ENCODE measurements around the gene MAP3K7CL.

MAP3K7CL gene

DNA sequence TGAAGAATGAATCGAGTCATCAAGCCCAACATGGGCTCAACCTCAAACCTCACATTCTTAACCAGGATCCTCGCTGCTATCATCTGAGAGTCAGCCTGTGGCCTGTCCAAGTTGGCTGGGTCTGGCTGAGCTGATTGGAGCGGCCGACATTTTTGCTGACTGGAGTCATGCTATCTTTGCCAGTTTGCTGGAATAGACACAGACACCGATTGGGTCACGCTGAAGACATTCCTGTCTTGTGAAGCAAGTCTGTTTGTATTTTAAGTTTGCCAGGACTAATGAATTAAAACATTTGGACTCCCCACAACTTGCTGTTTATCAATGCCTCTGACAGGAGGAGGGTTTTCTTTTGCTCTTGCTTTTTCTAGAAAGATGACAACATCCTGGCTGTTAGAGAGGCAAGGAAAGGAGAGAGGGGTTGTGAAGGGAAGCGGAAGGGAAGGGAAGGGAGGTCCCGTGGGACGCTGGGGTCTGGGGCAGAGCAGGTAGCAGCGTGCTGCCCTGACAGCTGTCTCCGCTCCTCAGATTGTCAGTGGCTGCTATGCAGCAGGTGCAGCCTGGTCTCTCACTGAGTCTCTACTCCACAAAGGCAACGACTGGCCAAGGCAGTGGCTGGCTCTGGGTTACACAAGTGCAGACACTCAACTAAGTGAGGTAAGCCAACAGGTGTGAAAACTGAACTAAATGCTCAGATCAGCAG is at the start of gene MAP3K7CL:
Gene MAP3K7CL (plus strand): TSS at position 375 of the 700 bp plus-strand sequence. CDS start 2,701 bp downstream, outside the sequence.
- Histone ChIP-seq H3K36me3 (ENCODE audit: control insufficient read depth, insufficient read depth, low read length) (no peaks in the 10 kb centered on the region), H3K4me1 (ENCODE audit: control insufficient read depth, insufficient read depth, low read length) (no peaks in the 10 kb centered on the region), H3K4me3 (ENCODE audit: low read length) (no peak within 1 kb of the TSS), H3K9me3 (ENCODE audit: control insufficient read depth, low read length) (no peaks in the 10 kb centered on the region), H3K9ac (ENCODE audit: low read length) (no peak within 1 kb of the TSS), H3K27me3 (ENCODE audit: control insufficient read depth, insufficient read depth, low read length) (no peaks in the 10 kb centered on the region)

- Histone ChIP-seq H3K4me1 (ENCODE audit: control insufficient read depth, insufficient read depth, low read length) (peaks cover 7% of the 10 kb centered on the region), H3K27me3 (ENCODE audit: control insufficient read depth, insufficient read depth, low read length) (no peaks in the 10 kb centered on the region), H3K9ac (ENCODE audit: low read length) (no peak overlapping the region), H3K4me3 (ENCODE audit: low read length) (no peak overlapping the region), H3K36me3 (ENCODE audit: control insufficient read depth, insufficient read depth, low read length) (no peaks in the 10 kb centered on the region), H3K9me3 (ENCODE audit: control insufficient read depth, low read length) (no peaks in the 10 kb centered on the region)
Measured at GRCh38 chr21:29082046-29082815, 48.2 kb upstream of the MAP3K7CL start.

DNA sequence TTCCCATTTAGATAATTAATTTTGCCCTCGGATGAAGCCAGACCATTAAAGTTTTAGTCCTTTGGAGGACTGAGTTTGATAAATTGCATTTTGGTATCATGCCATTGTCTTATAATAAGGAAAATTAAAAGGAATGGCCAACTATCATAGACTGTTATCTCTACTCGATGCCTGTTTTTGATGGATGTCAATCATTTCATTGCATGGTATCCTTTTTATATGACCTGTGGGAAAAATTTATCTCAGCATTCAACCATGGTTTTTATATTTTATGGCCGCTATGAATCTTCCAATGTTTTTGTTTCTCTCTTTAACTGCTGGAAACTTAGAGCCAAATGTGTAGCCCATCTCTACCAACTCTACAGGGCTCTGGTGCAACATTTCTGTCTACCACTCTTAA is 47.1 kb upstream of the MAP3K7CL start:
- Histone ChIP-seq H3K4me3 (ENCODE audit: low read length) (no peak overlapping the region), H3K27me3 (ENCODE audit: control insufficient read depth, insufficient read depth, low read length) (no peaks in the 10 kb centered on the region), H3K36me3 (ENCODE audit: control insufficient read depth, insufficient read depth, low read length) (no peaks in the 10 kb centered on the region), H3K4me1 (ENCODE audit: control insufficient read depth, insufficient read depth, low read length) (peaks cover 7% of the 10 kb centered on the region), H3K9ac (ENCODE audit: low read length) (no peak overlapping the region), H3K9me3 (ENCODE audit: control insufficient read depth, low read length) (no peaks in the 10 kb centered on the region)

- Histone ChIP-seq H3K9ac (ENCODE audit: low read length) (no peak overlapping the region), H3K4me3 (ENCODE audit: low read length) (no peak overlapping the region), H3K27me3 (ENCODE audit: control insufficient read depth, insufficient read depth, low read length) (no peaks in the 10 kb centered on the region), H3K4me1 (ENCODE audit: control insufficient read depth, insufficient read depth, low read length) (peaks cover 2% of the 10 kb centered on the region), H3K9me3 (ENCODE audit: control insufficient read depth, low read length) (no peaks in the 10 kb centered on the region), H3K36me3 (ENCODE audit: control insufficient read depth, insufficient read depth, low read length) (no peaks in the 10 kb centered on the region)
Measured at GRCh38 chr21:29084372-29084771, 46.1 kb upstream of the MAP3K7CL start.

GRCh38 chr21:29085106-29085752 is 45.2 kb upstream of the MAP3K7CL start:
- Histone ChIP-seq H3K4me1 (ENCODE audit: control insufficient read depth, insufficient read depth, low read length) (no peaks in the 10 kb centered on the region), H3K4me3 (ENCODE audit: low read length) (no peak overlapping the region), H3K36me3 (ENCODE audit: control insufficient read depth, insufficient read depth, low read length) (no peaks in the 10 kb centered on the region), H3K9me3 (ENCODE audit: control insufficient read depth, low read length) (no peaks in the 10 kb centered on the region), H3K27me3 (ENCODE audit: control insufficient read depth, insufficient read depth, low read length) (no peaks in the 10 kb centered on the region), H3K9ac (ENCODE audit: low read length) (no peak overlapping the region)

- Histone ChIP-seq H3K27me3 (ENCODE audit: control insufficient read depth, insufficient read depth, low read length) (no peaks in the 10 kb centered on the region), H3K4me3 (ENCODE audit: low read length) (no peak overlapping the region), H3K9me3 (ENCODE audit: control insufficient read depth, low read length) (no peaks in the 10 kb centered on the region), H3K9ac (ENCODE audit: low read length) (no peak overlapping the region), H3K4me1 (ENCODE audit: control insufficient read depth, insufficient read depth, low read length) (no peaks in the 10 kb centered on the region), H3K36me3 (ENCODE audit: control insufficient read depth, insufficient read depth, low read length) (no peaks in the 10 kb centered on the region)
Measured at GRCh38 chr21:29091033-29091432, 39.4 kb upstream of the MAP3K7CL start.

DNA sequence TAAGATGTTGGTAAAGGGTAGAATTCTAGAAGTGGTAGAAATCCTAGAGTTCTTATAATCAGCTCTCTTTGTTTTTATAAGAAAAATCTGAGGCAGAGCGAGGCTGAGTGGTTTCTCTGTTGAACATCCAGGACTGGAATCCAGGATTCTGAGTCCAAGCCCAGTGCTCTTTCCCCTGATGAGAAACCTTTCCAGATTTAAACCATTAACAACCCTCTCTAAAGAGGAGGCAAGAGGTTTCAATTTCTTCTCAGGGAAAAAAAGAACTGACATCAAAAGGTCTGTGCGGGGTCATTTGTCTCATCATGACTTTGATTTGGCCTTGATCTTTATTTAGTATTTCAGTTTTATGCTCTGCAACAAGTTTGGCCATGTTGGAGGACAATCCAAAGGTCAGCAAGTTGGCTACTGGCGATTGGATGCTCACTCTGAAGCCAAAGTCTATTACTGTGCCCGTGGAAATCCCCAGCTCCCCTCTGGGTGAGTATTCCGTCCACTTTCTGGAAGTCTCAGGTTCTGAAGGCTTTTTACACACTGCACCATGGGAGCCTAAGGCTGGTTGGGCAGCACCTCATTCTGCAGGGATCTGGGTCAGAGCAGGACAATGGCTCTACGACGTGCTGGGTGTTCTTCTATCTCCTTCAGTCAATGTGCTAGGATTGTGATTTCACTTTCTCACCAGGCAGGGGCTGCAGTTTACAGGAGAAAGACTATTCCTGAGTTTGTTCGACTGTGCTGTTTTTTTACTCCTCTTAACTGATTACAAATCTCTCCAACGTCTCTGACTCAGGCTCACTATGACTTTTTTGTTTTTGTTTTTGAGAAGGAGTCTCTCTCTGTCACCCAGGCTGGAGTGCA is 38.1 kb upstream of the MAP3K7CL start:
- Histone ChIP-seq H3K9me3 (ENCODE audit: control insufficient read depth, low read length) (no peaks in the 10 kb centered on the region), H3K36me3 (ENCODE audit: control insufficient read depth, insufficient read depth, low read length) (no peaks in the 10 kb centered on the region), H3K4me1 (ENCODE audit: control insufficient read depth, insufficient read depth, low read length) (no peaks in the 10 kb centered on the region), H3K9ac (ENCODE audit: low read length) (no peak overlapping the region), H3K27me3 (ENCODE audit: control insufficient read depth, insufficient read depth, low read length) (no peaks in the 10 kb centered on the region), H3K4me3 (ENCODE audit: low read length) (no peak overlapping the region)

GRCh38 chr21:29096218-29097015 is 34.0 kb upstream of the MAP3K7CL start:
- H3K4me1 ChIP-seq (ENCODE audit: control insufficient read depth, insufficient read depth, low read length): no peaks in the 10 kb centered on the region
- H3K9ac ChIP-seq (ENCODE audit: low read length): no peak overlapping the region
- H3K36me3 ChIP-seq (ENCODE audit: control insufficient read depth, insufficient read depth, low read length): no peaks in the 10 kb centered on the region
- H3K4me3 ChIP-seq (ENCODE audit: low read length): no peak overlapping the region
- no peaks in the 10 kb centered on the region for H3K9me3 ChIP-seq (ENCODE audit: control insufficient read depth, low read length)
- H3K27me3 ChIP-seq (ENCODE audit: control insufficient read depth, insufficient read depth, low read length): no peaks in the 10 kb centered on the region

- no peak overlapping the region for H3K9ac ChIP-seq (ENCODE audit: low read length)
- no peaks in the 10 kb centered on the region for H3K27me3 ChIP-seq (ENCODE audit: control insufficient read depth, insufficient read depth, low read length)
- no peaks in the 10 kb centered on the region for H3K36me3 ChIP-seq (ENCODE audit: control insufficient read depth, insufficient read depth, low read length)
- H3K9me3 ChIP-seq (ENCODE audit: control insufficient read depth, low read length): no peaks in the 10 kb centered on the region
- no peaks in the 10 kb centered on the region for H3K4me1 ChIP-seq (ENCODE audit: control insufficient read depth, insufficient read depth, low read length)
- H3K4me3 ChIP-seq (ENCODE audit: low read length): no peak overlapping the region
Measured at GRCh38 chr21:29098156-29098555, 32.3 kb upstream of the MAP3K7CL start.

DNA sequence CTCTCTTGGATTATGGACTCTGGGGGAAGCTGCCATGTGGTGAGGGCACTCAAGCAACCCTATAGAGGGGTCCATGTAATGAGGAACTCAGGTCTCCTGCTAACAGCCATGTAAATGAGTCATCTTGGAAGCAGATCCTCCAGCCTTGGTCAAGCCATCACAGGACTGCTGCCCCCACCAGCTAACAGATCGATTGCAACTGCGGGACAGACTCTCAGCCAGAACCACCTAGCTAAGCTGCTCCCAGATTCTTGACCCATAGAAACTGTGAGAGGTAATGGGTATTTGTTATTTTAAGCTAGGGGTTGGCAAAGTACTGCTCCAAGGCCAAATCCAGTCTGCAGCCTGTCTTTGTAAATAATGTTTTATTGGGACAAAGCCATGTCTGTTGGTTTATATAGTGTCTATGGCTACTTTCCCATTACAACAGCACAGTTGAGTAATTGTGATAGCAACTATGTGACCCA is 27.6 kb upstream of the MAP3K7CL start:
- no peak overlapping the region for H3K9ac ChIP-seq (ENCODE audit: low read length)
- no peaks in the 10 kb centered on the region for H3K9me3 ChIP-seq (ENCODE audit: control insufficient read depth, low read length)
- H3K4me1 ChIP-seq (ENCODE audit: control insufficient read depth, insufficient read depth, low read length): no peaks in the 10 kb centered on the region
- no peaks in the 10 kb centered on the region for H3K36me3 ChIP-seq (ENCODE audit: control insufficient read depth, insufficient read depth, low read length)
- no peaks in the 10 kb centered on the region for H3K27me3 ChIP-seq (ENCODE audit: control insufficient read depth, insufficient read depth, low read length)
- no peak overlapping the region for H3K4me3 ChIP-seq (ENCODE audit: low read length)

- no peaks in the 10 kb centered on the region for H3K36me3 ChIP-seq (ENCODE audit: control insufficient read depth, insufficient read depth, low read length)
- no peaks in the 10 kb centered on the region for H3K27me3 ChIP-seq (ENCODE audit: control insufficient read depth, insufficient read depth, low read length)
- no peaks in the 10 kb centered on the region for H3K9me3 ChIP-seq (ENCODE audit: control insufficient read depth, low read length)
- no peaks in the 10 kb centered on the region for H3K4me1 ChIP-seq (ENCODE audit: control insufficient read depth, insufficient read depth, low read length)
- no peak overlapping the region for H3K4me3 ChIP-seq (ENCODE audit: low read length)
- no peak overlapping the region for H3K9ac ChIP-seq (ENCODE audit: low read length)
Measured at GRCh38 chr21:29104239-29104708, 26.2 kb upstream of the MAP3K7CL start.
